Activated T-helper 2 cell treated with anti-CD3 and anti-CD28 coated beads, Interferon-gamma antibody, Interleukin-2, Interleukin-4, amounts not matched to agents 10 μg/mL and 5 μg/mL and 100 μg/mL, durations not matched to agents 14 hours and 24 hours and 36 hours (primary cell): ENCODE measurements around the gene TRAF3. TPM values are rescaled to one million over a fixed set of nuclear protein-coding genes. Genes with fewer than 3 reads are reported as not detected.
"Not testable (repeated sequence)": the region's sequence is repeated elsewhere in the genome, so short reads cannot be mapped to it uniquely, and the experiment has no call there.

ENCODE experiments used
- DNase-seq: peaks from one replicate; pipeline ENCODE4 v3.0.0; 2021; ENCODE audit warnings: low spot score
- H3K27ac Mint-ChIP-seq: one replicate; pipeline ENCODE4 v1.8.0; 2021; ENCODE audit warnings: mixed read lengths
- H3K27me3 Mint-ChIP-seq: one replicate; pipeline ENCODE4 v1.8.0; 2021; ENCODE audit warnings: low read depth, mixed read lengths
- H3K36me3 Mint-ChIP-seq: one replicate; pipeline ENCODE4 v1.8.0; 2021; ENCODE audit warnings: low read depth, mixed read lengths
- H3K4me1 Mint-ChIP-seq: one replicate; pipeline ENCODE4 v1.8.0; 2021; ENCODE audit warnings: low read depth, mixed read lengths
- H3K4me3 Mint-ChIP-seq: one replicate; pipeline ENCODE4 v1.8.0; 2021; ENCODE audit warnings: low read depth, mild to moderate bottlenecking, moderate library complexity, mixed read lengths
- H3K9me3 Mint-ChIP-seq: one replicate; pipeline ENCODE4 v1.8.0; 2021; ENCODE audit warnings: mixed read lengths
- intact Hi-C: fragments of 100-400 bp; cut with micrococcal nuclease; formaldehyde crosslinking; loops from one replicate; pipeline ENCODE4 v1.15.1; 2023
- total RNA-seq: library from RNA; stranded (reverse); gene quantifications from 2 replicates; pipeline ENCODE4 v1.2.3, GENCODE V29; 2022

The TRAF3 gene
- total RNA-seq, 1 donor from 2014 or later = 67.8 TPM

DNA sequence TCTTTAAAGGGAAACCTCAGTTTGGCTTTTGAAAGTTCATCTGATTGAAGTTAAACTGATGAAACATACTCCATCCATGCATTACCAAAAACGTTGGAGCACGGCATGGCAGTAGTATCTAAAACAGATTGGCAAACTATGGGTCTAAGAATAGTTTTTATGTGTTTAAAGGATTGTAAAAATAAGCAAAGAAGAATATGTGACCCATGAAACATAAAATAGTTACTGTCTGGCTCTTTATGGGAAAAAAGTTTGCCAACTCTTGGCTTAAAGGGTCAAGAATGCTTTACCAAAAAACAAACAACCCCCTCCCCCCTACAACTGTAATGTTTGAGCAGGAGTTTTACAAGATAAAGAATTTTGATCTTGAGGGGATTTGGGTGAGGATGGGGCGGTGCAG lies 32.6 kb downstream of the TRAF3 start:
- intact Hi-C loops = no loop called here
- H3K27ac Mint-ChIP-seq = peak overlapping the region; percentile 53
- peaks cover 59% of the 10 kb centered on the region for H3K4me1 Mint-ChIP-seq
- H3K4me3 Mint-ChIP-seq = no peak overlapping the region
- peaks cover 58% of the 10 kb centered on the region for H3K36me3 Mint-ChIP-seq
- no peaks in the 10 kb centered on the region for H3K27me3 Mint-ChIP-seq
- no peaks in the 10 kb centered on the region for H3K9me3 Mint-ChIP-seq
- no peak for DNase-seq

- no peaks in the 10 kb centered on the region for H3K9me3 Mint-ChIP-seq
- no peak for DNase-seq
- H3K36me3 Mint-ChIP-seq = peaks cover 61% of the 10 kb centered on the region
- peaks cover 59% of the 10 kb centered on the region for H3K4me1 Mint-ChIP-seq
- intact Hi-C loops = no loop called here
- no peak overlapping the region for H3K4me3 Mint-ChIP-seq
- H3K27me3 Mint-ChIP-seq = no peaks in the 10 kb centered on the region
- H3K27ac Mint-ChIP-seq = no peak overlapping the region
Measured at GRCh38 chr14:102810523-102810922, 33.3 kb downstream of the TRAF3 start.

DNA sequence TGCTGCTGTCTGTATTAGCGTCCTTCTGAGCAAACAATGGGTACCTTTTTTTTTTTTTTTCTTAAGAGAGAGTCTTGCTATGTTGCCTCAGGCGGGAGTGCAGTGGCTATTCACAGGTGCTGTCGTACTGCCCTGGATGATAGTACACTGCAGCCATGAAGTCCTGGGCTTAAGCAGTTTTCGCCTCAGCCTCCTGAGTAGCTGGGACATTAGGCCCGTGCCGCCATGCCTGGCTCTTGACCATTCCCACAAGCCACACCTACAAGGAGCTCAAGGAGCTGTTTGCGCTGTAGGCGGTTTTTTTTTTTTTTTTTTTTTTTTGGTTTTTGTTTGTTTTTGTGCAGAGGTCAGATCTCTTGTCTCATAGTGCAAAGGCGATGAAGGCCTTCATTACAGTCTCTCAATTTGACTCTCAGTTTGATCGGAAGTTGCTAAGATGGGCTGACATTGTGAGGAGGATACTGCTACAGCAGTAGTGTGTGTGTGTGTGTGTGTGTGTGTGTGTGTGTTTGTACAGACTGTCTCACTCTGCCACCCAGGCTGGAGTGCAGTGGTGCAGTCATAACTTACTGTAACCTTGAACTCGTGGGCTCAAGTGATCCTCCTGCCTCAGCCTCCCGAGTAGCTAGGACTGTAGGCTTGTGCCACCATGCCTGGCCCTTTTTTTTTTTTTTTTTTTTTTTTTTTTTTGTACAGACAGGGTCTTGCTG lies 34.2 kb downstream of the TRAF3 start:
- DNase-seq = no peak
- Mint-ChIP-seq H3K9me3 (no peaks in the 10 kb centered on the region), H3K36me3 (peaks cover 62% of the 10 kb centered on the region), H3K4me1 (peaks cover 54% of the 10 kb centered on the region), H3K27ac (no peak overlapping the region), H3K4me3 (no peak overlapping the region), H3K27me3 (no peaks in the 10 kb centered on the region)
- intact Hi-C loops = no loop called here

DNA sequence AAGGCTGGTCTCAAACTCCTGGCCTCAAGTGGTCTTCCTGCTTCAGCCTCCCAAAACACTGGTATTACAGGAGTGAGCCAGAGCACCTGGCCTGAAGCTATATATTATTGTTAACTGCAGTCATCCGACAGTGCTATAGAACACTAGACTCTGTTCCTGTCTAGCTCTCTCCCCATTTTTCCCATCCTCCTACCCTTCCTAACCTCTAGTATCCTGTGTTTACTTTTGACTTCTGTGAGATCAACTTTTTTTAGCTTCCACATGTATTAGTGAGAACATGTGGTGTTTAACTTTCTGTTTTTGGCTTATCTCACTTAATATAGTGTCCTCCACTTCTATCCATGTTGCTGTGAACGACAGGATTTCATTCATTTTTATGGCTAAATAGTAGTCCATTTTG lies 34.7 kb downstream of the TRAF3 start:
- no peak for DNase-seq
- H3K27ac Mint-ChIP-seq = peak overlapping the region; percentile 38
- intact Hi-C loops = no loop called here
- no peak overlapping the region for H3K4me3 Mint-ChIP-seq
- H3K36me3 Mint-ChIP-seq = peaks cover 65% of the 10 kb centered on the region
- no peaks in the 10 kb centered on the region for H3K27me3 Mint-ChIP-seq
- no peaks in the 10 kb centered on the region for H3K9me3 Mint-ChIP-seq
- peaks cover 54% of the 10 kb centered on the region for H3K4me1 Mint-ChIP-seq

GRCh38 chr14:102813691-102814090 lies 36.4 kb downstream of the TRAF3 start:
- Mint-ChIP-seq H3K9me3 (no peaks in the 10 kb centered on the region), H3K36me3 (peaks cover 69% of the 10 kb centered on the region), H3K27me3 (no peaks in the 10 kb centered on the region), H3K4me1 (peaks cover 59% of the 10 kb centered on the region), H3K4me3 (no peak overlapping the region), H3K27ac (peak overlapping the region; percentile 31)
- no peak for DNase-seq
- intact Hi-C loops = no loop called here

DNA sequence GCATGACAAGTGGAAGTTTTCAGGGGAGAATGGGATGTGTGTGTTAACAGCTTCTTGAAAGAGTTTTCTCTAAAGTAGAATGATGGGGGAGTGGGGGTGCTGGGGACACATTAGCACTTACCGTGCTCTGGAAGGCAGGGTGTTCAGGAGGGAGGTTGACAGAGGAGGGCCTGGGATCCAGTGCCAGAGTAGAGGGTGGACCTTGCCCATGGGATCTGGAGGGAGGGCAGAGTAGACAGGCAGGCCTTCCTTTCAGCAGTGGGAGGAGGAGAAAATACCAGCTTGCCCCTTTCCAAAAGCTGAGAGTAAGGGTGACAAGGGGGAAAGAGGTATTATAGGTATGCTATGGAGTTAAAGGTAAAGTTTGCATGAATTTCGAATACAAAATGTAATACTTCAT lies 40.1 kb downstream of the TRAF3 start:
- H3K27ac Mint-ChIP-seq = peak overlapping the region; percentile 54
- peaks cover 60% of the 10 kb centered on the region for H3K4me1 Mint-ChIP-seq
- no peak for DNase-seq
- intact Hi-C loops = no loop called here
- H3K9me3 Mint-ChIP-seq = no peaks in the 10 kb centered on the region
- H3K27me3 Mint-ChIP-seq = no peaks in the 10 kb centered on the region
- no peak overlapping the region for H3K4me3 Mint-ChIP-seq
- peaks cover 60% of the 10 kb centered on the region for H3K36me3 Mint-ChIP-seq

DNA sequence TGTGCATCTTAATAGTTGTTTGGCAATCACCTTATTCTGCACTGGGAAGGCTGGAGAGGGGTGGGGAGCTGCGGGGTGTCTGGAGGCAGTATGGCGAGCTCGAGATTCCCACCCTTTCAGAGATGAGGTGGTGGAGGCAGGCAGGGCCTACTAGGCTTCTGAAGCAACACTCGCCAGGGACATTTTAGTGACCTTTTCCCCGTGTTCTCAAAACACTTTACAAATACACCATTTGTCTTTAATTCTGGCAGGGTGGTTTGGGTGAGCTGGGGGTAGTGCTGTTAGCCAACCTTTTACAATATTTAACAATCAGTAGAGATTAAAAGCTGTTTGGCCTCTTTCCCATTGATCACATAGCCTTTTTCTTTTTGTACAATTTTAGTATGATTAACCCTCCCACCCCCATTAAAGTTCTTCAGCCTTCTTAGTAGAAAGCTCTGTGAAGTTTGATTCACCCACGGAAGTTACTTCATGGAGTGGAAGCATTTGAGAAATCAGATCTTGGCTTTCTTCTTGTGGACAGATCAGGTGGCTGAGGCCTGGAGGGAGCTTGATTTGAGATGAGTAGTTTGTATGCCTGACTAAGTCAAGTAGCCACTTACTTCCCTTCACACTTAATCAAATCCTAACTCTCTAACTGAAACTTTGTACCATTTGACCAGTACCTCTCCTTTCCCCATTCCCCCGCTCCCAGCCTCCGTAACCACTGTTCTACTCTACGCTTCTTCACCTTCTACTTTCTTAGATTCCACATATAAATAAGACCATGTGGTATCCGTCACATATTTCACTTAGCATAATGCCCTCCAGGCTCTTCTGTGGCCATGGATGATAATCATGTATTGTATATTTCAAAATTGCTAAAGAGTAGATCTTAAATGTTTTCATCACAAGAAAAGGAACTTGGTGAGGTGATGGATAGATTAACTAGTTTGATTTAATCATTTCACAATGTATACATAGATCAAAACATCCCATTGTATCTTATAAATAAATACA lies 41.0 kb downstream of the TRAF3 start:
- intact Hi-C loops = no loop called here
- Mint-ChIP-seq H3K4me3 (peak overlapping the region; percentile 3), H3K27me3 (no peaks in the 10 kb centered on the region), H3K9me3 (no peaks in the 10 kb centered on the region), H3K4me1 (peaks cover 67% of the 10 kb centered on the region), H3K27ac (peak overlapping the region; percentile 66), H3K36me3 (peaks cover 64% of the 10 kb centered on the region)
- DNase-seq = no peak

GRCh38 chr14:102819176-102819628 lies 42.0 kb downstream of the TRAF3 start:
- peaks cover 57% of the 10 kb centered on the region for H3K36me3 Mint-ChIP-seq
- H3K9me3 Mint-ChIP-seq = no peaks in the 10 kb centered on the region
- H3K27me3 Mint-ChIP-seq = no peaks in the 10 kb centered on the region
- H3K4me1 Mint-ChIP-seq = peaks cover 65% of the 10 kb centered on the region
- DNase-seq = peak; percentile 50
- H3K27ac Mint-ChIP-seq = peak overlapping the region; percentile 88
- intact Hi-C loops = loop anchor here (1.0 kb wide), 1 partner anchor 12 kb away; no protein-coding TSS in a partner anchor
- H3K4me3 Mint-ChIP-seq = peak overlapping the region; percentile 59

- Mint-ChIP-seq H3K4me1 (peaks cover 68% of the 10 kb centered on the region), H3K4me3 (peak overlapping the region; percentile 59), H3K27me3 (no peaks in the 10 kb centered on the region), H3K27ac (peak overlapping the region; percentile 88), H3K9me3 (no peaks in the 10 kb centered on the region), H3K36me3 (peaks cover 51% of the 10 kb centered on the region)
- no peak for DNase-seq
- intact Hi-C loops = loop anchor here (1.0 kb wide), 1 partner anchor 13 kb away; no protein-coding TSS in a partner anchor
Measured at GRCh38 chr14:102819747-102820330, 42.6 kb downstream of the TRAF3 start.

DNA sequence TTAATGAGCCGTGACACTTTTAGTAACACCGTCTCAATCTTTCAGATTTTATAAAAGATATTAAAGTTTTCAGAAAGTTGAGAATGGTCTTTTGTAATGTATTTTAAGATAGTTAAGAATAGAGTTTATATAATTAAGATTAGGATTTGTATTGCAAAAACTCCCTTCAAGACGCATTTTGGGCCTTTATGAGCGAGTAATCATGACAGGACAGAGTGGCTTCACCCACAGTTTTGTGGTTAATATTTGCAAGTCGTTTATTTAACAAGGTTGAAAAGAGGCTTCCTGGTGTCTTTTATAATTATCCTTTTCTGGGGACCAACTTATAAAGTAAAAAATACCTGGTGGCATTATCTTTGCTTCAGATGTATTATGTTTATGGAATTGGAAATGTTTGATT lies 44.0 kb downstream of the TRAF3 start:
- peaks cover 66% of the 10 kb centered on the region for H3K4me1 Mint-ChIP-seq
- peak overlapping the region; percentile 65 for H3K27ac Mint-ChIP-seq
- intact Hi-C loops = no loop called here
- H3K27me3 Mint-ChIP-seq = no peaks in the 10 kb centered on the region
- no peak for DNase-seq
- no peaks in the 10 kb centered on the region for H3K9me3 Mint-ChIP-seq
- peaks cover 52% of the 10 kb centered on the region for H3K36me3 Mint-ChIP-seq
- H3K4me3 Mint-ChIP-seq = peak overlapping the region; percentile 14

DNA sequence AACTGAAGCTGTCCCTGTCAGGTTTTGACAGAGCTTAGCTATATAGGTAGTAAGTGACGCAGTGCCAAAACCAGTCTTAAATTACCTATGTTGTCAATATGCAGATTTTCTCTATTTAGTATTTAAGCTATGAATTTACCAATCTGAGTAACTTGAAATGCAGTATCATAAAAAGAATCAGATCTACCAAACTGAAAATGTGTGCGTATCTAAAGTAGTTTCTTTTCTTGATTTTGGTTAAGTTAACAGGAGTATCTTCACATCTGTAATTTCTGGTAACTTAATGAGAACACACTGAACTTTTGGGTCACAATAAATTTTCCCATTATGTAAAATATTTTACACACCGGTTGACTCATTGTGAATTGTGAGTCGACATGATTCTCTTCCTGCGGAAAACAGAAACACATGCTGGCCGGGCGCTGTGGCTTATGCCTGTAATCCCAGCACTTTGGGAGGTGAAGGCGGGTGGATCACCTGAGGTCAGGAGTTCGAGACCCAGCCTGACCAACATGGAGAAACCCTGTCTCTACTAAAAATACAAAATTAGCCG lies 45.1 kb downstream of the TRAF3 start:
- H3K4me3 Mint-ChIP-seq = no peak overlapping the region
- no peak for DNase-seq
- H3K27ac Mint-ChIP-seq = peak overlapping the region; percentile 75
- no peaks in the 10 kb centered on the region for H3K9me3 Mint-ChIP-seq
- peaks cover 59% of the 10 kb centered on the region for H3K4me1 Mint-ChIP-seq
- intact Hi-C loops = loop anchor here (1.0 kb wide), 4 partner anchors 9 to 61 kb away; partner anchors contain the start of gene TRAF3
- peaks cover 51% of the 10 kb centered on the region for H3K36me3 Mint-ChIP-seq
- no peaks in the 10 kb centered on the region for H3K27me3 Mint-ChIP-seq

DNA sequence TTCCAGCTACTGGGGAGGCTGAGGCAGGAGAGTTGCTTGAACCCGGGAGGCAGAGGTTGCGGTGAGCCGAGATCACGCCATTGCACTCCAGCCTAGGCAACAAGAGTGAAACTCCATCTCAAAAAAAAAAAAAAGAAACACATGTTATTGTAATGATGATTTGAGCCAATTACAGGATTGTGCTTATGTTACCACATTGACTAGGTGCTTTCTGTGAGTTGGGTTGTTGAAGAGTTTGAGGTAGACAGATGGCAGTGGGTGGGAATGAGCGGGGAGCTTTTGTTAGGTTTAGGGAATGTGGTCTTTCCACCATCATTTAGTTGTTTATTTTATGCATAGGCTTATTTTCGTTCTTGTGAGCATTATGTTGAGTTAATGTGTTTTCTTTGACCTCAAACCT lies 45.6 kb downstream of the TRAF3 start:
- peak overlapping the region; percentile 75 for H3K27ac Mint-ChIP-seq
- peaks cover 50% of the 10 kb centered on the region for H3K36me3 Mint-ChIP-seq
- not testable (repeated sequence) for H3K4me3 Mint-ChIP-seq, H3K9me3 Mint-ChIP-seq, DNase-seq, H3K27me3 Mint-ChIP-seq
- intact Hi-C loops = loop anchor here (1.0 kb wide), 4 partner anchors 8 to 60 kb away; partner anchors contain the start of gene TRAF3
- peaks cover 58% of the 10 kb centered on the region for H3K4me1 Mint-ChIP-seq
